CD14-positive monocyte (primary cell): ENCODE data around the gene MRPS21. TPM values are rescaled to one million over a fixed set of nuclear protein-coding genes. Genes with fewer than 3 reads are reported as not detected.

Experiments
- DNase-seq, 3 donors: peaks; one replicate each; pipeline ENCODE4 v3.0.0-alpha.2; 2011 to 2022
- H2AFZ ChIP-seq: 2 replicates; pipeline ENCODE4 v1.6.0; 2012; ENCODE audit warnings: mild to moderate bottlenecking, low read depth, low read length, inconsistent platforms; ENCODE audit not compliant: insufficient read depth, poor library complexity, severe bottlenecking
- H3K27ac ChIP-seq, 2 donors: 1 replicate in 1 of 2; 2 replicates in 1 of 2; pipeline ENCODE4 v1.5.1; 2012 to 2013; ENCODE audit warnings: low read length in 2 of 2, control low read depth in 1 of 2, inconsistent platforms in 1 of 2, low read depth in 1 of 2, mild to moderate bottlenecking in 1 of 2
- H3K27me3 ChIP-seq, 2 donors: one replicate each; pipeline versions ENCODE4 v1.6.0 to v1.6.1; 2011 to 2013; ENCODE audit warnings: low read length in 2 of 2; ENCODE audit not compliant: control insufficient read depth in 2 of 2, insufficient read depth in 2 of 2
- H3K36me3 ChIP-seq, 2 donors: replicated peaks in 1 of 2; 1 replicate in 1 of 2; 2 replicates in 1 of 2; pipeline versions ENCODE4 v1.5.1 to v1.6.1; 2012 to 2013; ENCODE audit warnings: low read length in 2 of 2, control low read depth in 1 of 2, inconsistent platforms in 1 of 2, mild to moderate bottlenecking in 1 of 2; ENCODE audit not compliant: insufficient read depth in 2 of 2, control insufficient read depth in 1 of 2
- H3K4me1 ChIP-seq, 2 donors: 1 replicate in 1 of 2; 2 replicates in 1 of 2; pipeline versions ENCODE4 v1.5.1 to v1.6.1; 2012 to 2013; ENCODE audit warnings: low read length in 2 of 2, control low read depth in 1 of 2, inconsistent platforms in 1 of 2, mild to moderate bottlenecking in 1 of 2, moderate library complexity in 1 of 2; ENCODE audit not compliant: insufficient read depth in 2 of 2, control insufficient read depth in 1 of 2
- H3K4me2 ChIP-seq: replicated peaks from 2 replicates; pipeline ENCODE3; 2012; ENCODE audit warnings: low read length, moderate library complexity, mild to moderate bottlenecking; ENCODE audit not compliant: poor library complexity, severe bottlenecking; ENCODE audit errors: extremely low read depth
- H3K4me3 ChIP-seq, 3 experiments: fragments of 200-600 bp in 1 of 3; sonication (generic) in 1 of 3; replicated peaks in 1 of 3; 1 replicate in 2 of 3; 2 replicates in 1 of 3; pipeline ENCODE4 v1.5.1; 2011 to 2013; ENCODE audit warnings: low read length in 3 of 3, mild to moderate bottlenecking in 3 of 3, control low read depth in 2 of 3, low read depth in 2 of 3, inconsistent platforms in 1 of 3, moderate library complexity in 1 of 3
- H3K79me2 ChIP-seq: 2 replicates; pipeline ENCODE4 v1.6.0; 2012; ENCODE audit warnings: mild to moderate bottlenecking, control low read depth, inconsistent platforms, low read length, moderate library complexity; ENCODE audit not compliant: insufficient read depth
- H3K9ac ChIP-seq: 2 replicates; pipeline ENCODE4 v1.6.0; 2017; ENCODE audit warnings: low read length, mild to moderate bottlenecking; ENCODE audit not compliant: insufficient read depth, poor library complexity, severe bottlenecking
- H3K9me3 ChIP-seq, 2 donors: replicated peaks in 1 of 2; 1 replicate in 1 of 2; 2 replicates in 1 of 2; pipeline versions ENCODE4 v1.5.1 to v1.6.1; 2012 to 2013; ENCODE audit warnings: low read length in 2 of 2, control low read depth in 1 of 2; ENCODE audit not compliant: control insufficient read depth in 1 of 2, insufficient read depth in 1 of 2
- H4K20me1 ChIP-seq: 2 replicates; pipeline ENCODE4 v1.6.0; 2012; ENCODE audit warnings: mild to moderate bottlenecking, low read length, control low read depth, moderate library complexity; ENCODE audit not compliant: insufficient read depth
- H3K27ac Mint-ChIP-seq, 7 donors: one replicate each; pipeline ENCODE4 v1.8.0; 2020; ENCODE audit warnings: mild to moderate bottlenecking in 7 of 7, mixed read lengths in 7 of 7, moderate library complexity in 6 of 7, inconsistent platforms in 2 of 7
- H3K27me3 Mint-ChIP-seq, 3 donors: one replicate each; pipeline ENCODE4 v1.8.0; 2021 to 2022; ENCODE audit warnings: low read depth in 3 of 3, mild to moderate bottlenecking in 3 of 3, mixed read lengths in 3 of 3, moderate library complexity in 3 of 3, inconsistent platforms in 1 of 3
- H3K36me3 Mint-ChIP-seq, 2 donors: one replicate each; pipeline ENCODE4 v1.8.0; 2020; ENCODE audit warnings: mixed read lengths in 2 of 2, inconsistent platforms in 1 of 2, mild to moderate bottlenecking in 1 of 2
- H3K4me1 Mint-ChIP-seq: one replicate; pipeline ENCODE4 v1.8.0; 2020; ENCODE audit warnings: mild to moderate bottlenecking, mixed read lengths
- H3K4me3 Mint-ChIP-seq, 2 donors: one replicate each; pipeline ENCODE4 v1.8.0; 2020; ENCODE audit warnings: mild to moderate bottlenecking in 2 of 2, mixed read lengths in 2 of 2, moderate library complexity in 1 of 2
- H3K9me3 Mint-ChIP-seq, 7 donors: one replicate each; pipeline ENCODE4 v1.8.0; 2020 to 2022; ENCODE audit warnings: mixed read lengths in 7 of 7, mild to moderate bottlenecking in 6 of 7, moderate library complexity in 6 of 7, inconsistent platforms in 2 of 7
- CTCF ChIP-seq: fragments of 200-600 bp; IDR thresholded peaks from one replicate; pipeline ENCODE4 v1.8.0; 2022; ENCODE audit warnings: antibody characterized with exemption, mild to moderate bottlenecking
- WGBS: methylation state at CpG from one replicate; pipeline ENCODE4 v1.1.5; 2013; ENCODE audit warnings: missing lambda C conversion rate; ENCODE audit not compliant: insufficient coverage; 5-methylcytosine and 5-hydroxymethylcytosine counted together
- intact Hi-C, 2 donors: fragments of 100-400 bp; cut with micrococcal nuclease; formaldehyde crosslinking; loops; one replicate each; pipeline versions ENCODE4 v1.15.0 to v1.15.1; 2023
- polyA plus RNA-seq, 3 donors: library from polyadenylated mRNA; depleted of rRNA in 1 of 3; unstranded in 2 of 3; stranded (reverse) in 1 of 3; fragments of 300-500 nt in 2 of 3; fragments of >200 nt in 1 of 3; fragmentation: Illumina TruSeq in 2 of 3; gene quantifications; 1 replicate in 2 of 3; 2 replicates in 1 of 3; pipeline ENCODE4 v1.2.3, GENCODE V29; 2012 to 2021

MRPS21 gene
- polyA plus RNA-seq, 3 donors = 42.3 to 53.0 (median 49.6) TPM

GRCh38 chr1:150263549-150263948 lies 30.1 kb upstream of the MRPS21 start:
- peaks cover 0 to 4% (median 0%) of the 10 kb centered on the region in 7 donors for H3K9me3 Mint-ChIP-seq
- peaks cover 20% of the 10 kb centered on the region for H3K4me1 Mint-ChIP-seq
- Histone ChIP-seq H3K27me3 (peaks cover 14 to 20% of the 10 kb centered on the region in 2 donors), H3K4me1 (peaks cover 9 to 18% of the 10 kb centered on the region in 2 donors), H3K9ac (no peak overlapping the region), H3K79me2 (peaks cover 25% of the 10 kb centered on the region), H3K27ac (no peak overlapping the region), H3K36me3 (peaks cover 28 to 36% of the 10 kb centered on the region in 2 donors), H3K4me2 (no peak overlapping the region), H4K20me1 (no peaks in the 10 kb centered on the region), H3K4me3 (no peak overlapping the region), H2AFZ (no peak overlapping the region), H3K9me3 (no peaks in the 10 kb centered on the region)
- TF ChIP-seq CTCF = no peak
- no peak for DNase-seq
- H3K4me3 Mint-ChIP-seq = no peak overlapping the region
- WGBS = no CpG with 5 or more reads among the region's 6 CpGs
- peaks cover 17 to 24% (median 23%) of the 10 kb centered on the region in 3 donors for H3K27me3 Mint-ChIP-seq
- peak overlapping the region in 2 of 7 donors; percentile 36 to 38 for H3K27ac Mint-ChIP-seq
- intact Hi-C loops = loop anchor here in 1 of 2 donors (10.0 kb wide), 1 partner anchor 291 kb away; no protein-coding TSS in a partner anchor
- peaks cover 33 to 38% of the 10 kb centered on the region in 2 donors for H3K36me3 Mint-ChIP-seq

- H3K9ac ChIP-seq = peak overlapping the region; percentile 98
Measured at GRCh38 chr1:150267896-150268295, 25.8 kb upstream of the MRPS21 start.

More at GRCh38 chr1:150267896-150268295, 25.8 kb upstream of the MRPS21 start:
- H3K27me3 ChIP-seq = no peaks in the 10 kb centered on the region
- peaks cover 28 to 36% of the 10 kb centered on the region in 2 donors for H3K36me3 ChIP-seq
- peak overlapping the region; percentile 97 for H3K4me2 ChIP-seq
- H3K4me3 Mint-ChIP-seq = peak overlapping the region; percentile 98 to 99
- TF ChIP-seq CTCF = no peak
- 46% methylated on average over 6 of the region's 6 CpGs for WGBS
- peaks cover 0 to 6% (median 2%) of the 10 kb centered on the region in 3 donors for H3K27me3 Mint-ChIP-seq
- no peaks in the 10 kb centered on the region for H4K20me1 ChIP-seq
- intact Hi-C loops = loop anchor here in 1 of 2 donors (2.0 to 10.0 kb wide), 2 partner anchors 55 to 287 kb away; no protein-coding TSS in a partner anchor
- H3K4me1 Mint-ChIP-seq = peaks cover 46% of the 10 kb centered on the region
- peaks cover 35 to 38% of the 10 kb centered on the region in 2 donors for H3K36me3 Mint-ChIP-seq
- H3K27ac ChIP-seq = peak overlapping the region; percentile 89 to 98
- peak overlapping the region; percentile 97 to 99 (median 98) for H3K27ac Mint-ChIP-seq
- no peak for DNase-seq
- H3K9me3 ChIP-seq = no peaks in the 10 kb centered on the region
- H3K9me3 Mint-ChIP-seq = peaks cover 0 to 1% (median 0%) of the 10 kb centered on the region in 7 donors
- peak overlapping the region; percentile 91 for H2AFZ ChIP-seq
- peaks cover 27 to 44% of the 10 kb centered on the region in 2 donors for H3K4me1 ChIP-seq
- peaks cover 28% of the 10 kb centered on the region for H3K79me2 ChIP-seq
- H3K4me3 ChIP-seq = peak overlapping the region; percentile 85 to 97 (median 95)
